Brain microvascular endothelial cell (primary cell): ENCODE data around the gene THAP10.

Source experiments
- DNase-seq: peaks from one replicate; pipeline ENCODE4 v3.0.0-alpha.2; 2020
- H3K27ac ChIP-seq: fragments of 250-450 bp; sonication (Bioruptor Pico); 2 replicates; pipeline ENCODE4 v1.5.1; 2020; ENCODE audit warnings: mild to moderate bottlenecking, moderate library complexity
- H3K27me3 ChIP-seq: fragments of 250-450 bp; sonication (Bioruptor Pico); replicated peaks from 2 replicates; pipeline ENCODE4 v1.5.1; 2020; ENCODE audit warnings: mild to moderate bottlenecking
- H3K36me3 ChIP-seq: fragments of 250-450 bp; sonication (Bioruptor Pico); replicated peaks from 2 replicates; pipeline ENCODE4 v1.5.1; 2020; ENCODE audit warnings: mild to moderate bottlenecking
- H3K4me3 ChIP-seq: 2 replicates; pipeline ENCODE4 v1.5.1; 2011; ENCODE audit warnings: low read depth, mild to moderate bottlenecking, control low read depth, low read length, moderate library complexity
- in situ Hi-C: cut with HindIII; loops from 2 replicates; pipeline ENCODE4 v1.10.0; 2017; ENCODE audit warnings: low sequenced_read_pairs, low pct_ligation_motif_present
- TF ChIP-seq, protein P1 (sequence below): IDR thresholded peaks from 2 replicates; pipeline ENCODE4 v1.5.1; 2011; ENCODE audit warnings: low read depth, mild to moderate bottlenecking, moderate library complexity, low read length, control low read depth, inconsistent platforms; ENCODE audit errors: missing control alignments

THAP10 gene

GRCh38 chr15:70835841-70836240, 56.4 kb downstream of the THAP10 start:
- DNase-seq: no peak
- Histone ChIP-seq H3K4me3 (no peak overlapping the region), H3K36me3 (peaks cover 34% of the 10 kb centered on the region), H3K27me3 (no peaks in the 10 kb centered on the region), H3K27ac (no peak overlapping the region)
- TF ChIP-seq, protein P1, sequence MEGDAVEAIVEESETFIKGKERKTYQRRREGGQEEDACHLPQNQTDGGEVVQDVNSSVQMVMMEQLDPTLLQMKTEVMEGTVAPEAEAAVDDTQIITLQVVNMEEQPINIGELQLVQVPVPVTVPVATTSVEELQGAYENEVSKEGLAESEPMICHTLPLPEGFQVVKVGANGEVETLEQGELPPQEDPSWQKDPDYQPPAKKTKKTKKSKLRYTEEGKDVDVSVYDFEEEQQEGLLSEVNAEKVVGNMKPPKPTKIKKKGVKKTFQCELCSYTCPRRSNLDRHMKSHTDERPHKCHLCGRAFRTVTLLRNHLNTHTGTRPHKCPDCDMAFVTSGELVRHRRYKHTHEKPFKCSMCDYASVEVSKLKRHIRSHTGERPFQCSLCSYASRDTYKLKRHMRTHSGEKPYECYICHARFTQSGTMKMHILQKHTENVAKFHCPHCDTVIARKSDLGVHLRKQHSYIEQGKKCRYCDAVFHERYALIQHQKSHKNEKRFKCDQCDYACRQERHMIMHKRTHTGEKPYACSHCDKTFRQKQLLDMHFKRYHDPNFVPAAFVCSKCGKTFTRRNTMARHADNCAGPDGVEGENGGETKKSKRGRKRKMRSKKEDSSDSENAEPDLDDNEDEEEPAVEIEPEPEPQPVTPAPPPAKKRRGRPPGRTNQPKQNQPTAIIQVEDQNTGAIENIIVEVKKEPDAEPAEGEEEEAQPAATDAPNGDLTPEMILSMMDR: no peak
- in situ Hi-C loops: no loop called here

- Histone ChIP-seq H3K36me3 (peaks cover 37% of the 10 kb centered on the region), H3K27ac (no peak overlapping the region), H3K4me3 (no peak overlapping the region), H3K27me3 (no peaks in the 10 kb centered on the region)
- DNase-seq: no peak
- TF ChIP-seq, protein P1: no peak
- in situ Hi-C loops: no loop called here
Observed at GRCh38 chr15:70835415-70835814, 56.8 kb downstream of the THAP10 start.

- Histone ChIP-seq H3K27me3 (no peaks in the 10 kb centered on the region), H3K4me3 (no peak overlapping the region), H3K36me3 (peaks cover 37% of the 10 kb centered on the region), H3K27ac (no peak overlapping the region)
- TF ChIP-seq, protein P1: no peak
- DNase-seq: no peak
- in situ Hi-C loops: no loop called here
Observed at GRCh38 chr15:70834999-70835398, 57.2 kb downstream of the THAP10 start.

DNA sequence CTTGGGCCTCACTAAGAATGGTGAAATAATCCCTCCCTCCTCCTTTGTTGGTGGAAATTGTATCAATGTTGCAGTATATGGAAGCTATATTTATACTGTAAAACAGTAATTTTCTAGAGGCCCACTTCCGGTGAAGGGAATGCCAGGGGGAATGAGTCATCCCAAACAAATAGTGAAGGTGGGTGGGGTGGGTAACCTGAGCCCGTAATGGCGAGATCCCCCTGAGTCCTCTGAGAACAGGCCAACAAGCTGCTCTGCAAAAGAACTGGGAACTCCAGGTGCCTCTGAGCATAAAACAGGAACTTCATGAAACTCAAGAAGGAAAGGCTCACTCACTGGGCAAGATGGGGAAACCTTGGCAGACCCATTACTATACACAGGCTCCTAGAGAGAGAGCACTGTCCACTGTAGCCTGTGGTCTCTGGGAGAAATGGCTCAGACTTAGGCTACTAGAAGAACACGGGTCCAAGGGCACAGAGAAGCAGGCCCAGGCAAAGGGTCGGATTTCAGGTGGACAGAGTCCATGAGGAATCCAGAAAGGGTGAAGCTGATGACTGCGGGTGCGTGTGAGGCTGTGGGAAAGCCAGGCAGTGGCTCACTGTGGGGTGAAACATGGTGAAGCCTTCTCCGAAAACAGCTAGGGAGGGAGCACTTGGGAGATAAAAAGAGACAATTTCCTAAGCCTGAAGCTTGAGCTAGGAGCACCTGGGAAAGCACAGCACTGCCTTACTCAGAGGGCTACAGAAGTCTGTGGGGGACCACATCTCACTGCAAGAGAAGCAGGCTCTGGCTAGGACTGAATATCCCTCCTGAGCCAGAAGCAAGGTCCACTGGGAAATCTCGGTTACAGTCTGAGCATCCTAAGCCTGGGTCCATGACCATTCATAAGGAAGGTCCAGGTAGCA, 58.1 kb downstream of the THAP10 start:
- Histone ChIP-seq H3K4me3 (no peak overlapping the region), H3K27me3 (no peaks in the 10 kb centered on the region), H3K27ac (peak overlapping the region; percentile 26), H3K36me3 (peaks cover 37% of the 10 kb centered on the region)
- TF ChIP-seq, protein P1: no peak
- in situ Hi-C loops: no loop called here
- DNase-seq: peak; percentile 57

GRCh38 chr15:70833422-70833821, 58.8 kb downstream of the THAP10 start:
- peaks cover 37% of the 10 kb centered on the region for H3K36me3 ChIP-seq
- DNase-seq: no peak
- H3K27me3 ChIP-seq: no peaks in the 10 kb centered on the region
- no peak overlapping the region for H3K4me3 ChIP-seq
- H3K27ac ChIP-seq: peak overlapping the region; percentile 26
- in situ Hi-C loops: no loop called here
- TF ChIP-seq, protein P1: no peak
